PFSK-1 (cell line): ENCODE results near the gene DAAM2.

Experiments
- POLR2AphosphoS5 ChIP-seq: IDR thresholded peaks from 2 replicates; pipeline ENCODE4 v1.6.1; 2012; ENCODE audit warnings: low read depth, mild to moderate bottlenecking, control low read depth, low read length, moderate library complexity
- SIN3A ChIP-seq: IDR thresholded peaks from 2 replicates; pipeline ENCODE4 v1.6.1; 2012; ENCODE audit warnings: mild to moderate bottlenecking, low read length, moderate library complexity, borderline replicate concordance; ENCODE audit not compliant: insufficient read depth
- TAF1 ChIP-seq: IDR thresholded peaks from 2 replicates; pipeline ENCODE4 v1.6.1; 2012; ENCODE audit warnings: low read length, control low read depth, borderline replicate concordance; ENCODE audit not compliant: insufficient read depth
- TF ChIP-seq, protein P1 (sequence below), 2 experiments: IDR thresholded peaks; 2 replicates each; pipeline versions ENCODE4 v1.6.1 to v1.8.0; 2011 to 2012; ENCODE audit warnings: low read depth in 2 of 2, low read length in 2 of 2, control low read depth in 1 of 2, inconsistent platforms in 1 of 2, mild to moderate bottlenecking in 1 of 2, moderate library complexity in 1 of 2; ENCODE audit not compliant: insufficient read depth in 1 of 2

DNA sequence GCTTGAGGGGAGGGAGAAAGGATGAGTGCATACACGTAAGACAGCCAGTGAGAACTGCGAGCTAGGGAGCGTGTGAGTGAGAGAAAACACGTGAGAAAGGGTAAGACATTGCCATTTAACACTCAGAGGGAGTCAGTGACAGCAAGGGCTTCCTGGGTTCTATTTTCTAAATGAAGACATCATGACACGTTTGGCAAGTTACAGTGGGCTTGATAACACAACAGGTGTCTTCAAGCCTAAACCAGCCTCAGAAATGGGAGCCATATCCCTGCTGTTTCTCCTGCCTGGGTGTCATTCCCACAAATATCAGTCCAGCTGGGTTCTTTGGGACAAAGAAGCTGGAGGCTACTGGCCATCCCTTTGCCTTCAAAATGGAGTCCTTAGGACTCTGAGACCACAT is 159.0 kb downstream of the DAAM2 start:
- TF ChIP-seq, protein P1, sequence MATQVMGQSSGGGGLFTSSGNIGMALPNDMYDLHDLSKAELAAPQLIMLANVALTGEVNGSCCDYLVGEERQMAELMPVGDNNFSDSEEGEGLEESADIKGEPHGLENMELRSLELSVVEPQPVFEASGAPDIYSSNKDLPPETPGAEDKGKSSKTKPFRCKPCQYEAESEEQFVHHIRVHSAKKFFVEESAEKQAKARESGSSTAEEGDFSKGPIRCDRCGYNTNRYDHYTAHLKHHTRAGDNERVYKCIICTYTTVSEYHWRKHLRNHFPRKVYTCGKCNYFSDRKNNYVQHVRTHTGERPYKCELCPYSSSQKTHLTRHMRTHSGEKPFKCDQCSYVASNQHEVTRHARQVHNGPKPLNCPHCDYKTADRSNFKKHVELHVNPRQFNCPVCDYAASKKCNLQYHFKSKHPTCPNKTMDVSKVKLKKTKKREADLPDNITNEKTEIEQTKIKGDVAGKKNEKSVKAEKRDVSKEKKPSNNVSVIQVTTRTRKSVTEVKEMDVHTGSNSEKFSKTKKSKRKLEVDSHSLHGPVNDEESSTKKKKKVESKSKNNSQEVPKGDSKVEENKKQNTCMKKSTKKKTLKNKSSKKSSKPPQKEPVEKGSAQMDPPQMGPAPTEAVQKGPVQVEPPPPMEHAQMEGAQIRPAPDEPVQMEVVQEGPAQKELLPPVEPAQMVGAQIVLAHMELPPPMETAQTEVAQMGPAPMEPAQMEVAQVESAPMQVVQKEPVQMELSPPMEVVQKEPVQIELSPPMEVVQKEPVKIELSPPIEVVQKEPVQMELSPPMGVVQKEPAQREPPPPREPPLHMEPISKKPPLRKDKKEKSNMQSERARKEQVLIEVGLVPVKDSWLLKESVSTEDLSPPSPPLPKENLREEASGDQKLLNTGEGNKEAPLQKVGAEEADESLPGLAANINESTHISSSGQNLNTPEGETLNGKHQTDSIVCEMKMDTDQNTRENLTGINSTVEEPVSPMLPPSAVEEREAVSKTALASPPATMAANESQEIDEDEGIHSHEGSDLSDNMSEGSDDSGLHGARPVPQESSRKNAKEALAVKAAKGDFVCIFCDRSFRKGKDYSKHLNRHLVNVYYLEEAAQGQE (IDR thresholded peaks at IDR 0.05; ENCODE audit: insufficient read depth in 1 of 2, low read depth in 2 of 2, low read length in 2 of 2) = no peak
- TF ChIP-seq SIN3A = no peak
- TF ChIP-seq POLR2AphosphoS5 = no peak
- no peak for TF ChIP-seq TAF1
